Keratinocyte (primary cell): Measurements from ENCODE around the gene CLCNKB. TPM values are rescaled to one million over a fixed set of nuclear protein-coding genes. Genes with fewer than 3 reads are reported as not detected.

ENCODE experiments used
- DNase-seq: peaks from one replicate; pipeline ENCODE4 v3.0.0-alpha.2; 2011; ENCODE audit warnings: low read depth, missing footprints, low spot score
- FAIRE-seq: peaks from 2 replicates; lab custom pipeline; 2011; peaks lifted over from hg19 to GRCh38; lab: Jason Lieb, UNC
- H2AFZ ChIP-seq: 2 replicates; pipeline ENCODE4 v1.6.0; 2012; ENCODE audit warnings: low read length, control low read depth, inconsistent platforms; ENCODE audit not compliant: control insufficient read depth
- H3K27ac ChIP-seq: 2 replicates; pipeline ENCODE4 v1.5.1; 2011; ENCODE audit warnings: low read length; ENCODE audit not compliant: control insufficient read depth, insufficient read depth
- H3K27me3 ChIP-seq: 3 replicates; pipeline ENCODE4 v1.6.0; 2011; ENCODE audit warnings: low read length; ENCODE audit not compliant: control insufficient read depth, insufficient read depth; ENCODE audit errors: extremely low read depth
- H3K36me3 ChIP-seq, 2 experiments: 2 replicates in 1 of 2; 3 replicates in 1 of 2; pipeline ENCODE4 v1.5.1; 2011; ENCODE audit warnings: low read length in 2 of 2, mild to moderate bottlenecking in 1 of 2; ENCODE audit not compliant: control insufficient read depth in 2 of 2, insufficient read depth in 2 of 2; ENCODE audit errors: extremely low read depth in 1 of 2
- H3K4me1 ChIP-seq: 3 replicates; pipeline ENCODE4 v1.5.1; 2011; ENCODE audit warnings: low read length; ENCODE audit not compliant: control insufficient read depth, insufficient read depth; ENCODE audit errors: extremely low read depth
- H3K4me2 ChIP-seq: 3 replicates; pipeline ENCODE4 v1.6.0; 2011; ENCODE audit warnings: low read depth, low read length; ENCODE audit not compliant: control insufficient read depth, insufficient read depth; ENCODE audit errors: extremely low read depth
- H3K4me3 ChIP-seq, 3 experiments: fragments of 200-600 bp in 1 of 3; sonication (generic) in 1 of 3; 2 replicates in 2 of 3; 3 replicates in 1 of 3; pipeline ENCODE4 v1.5.1; 2011 to 2016; ENCODE audit warnings: low read length in 3 of 3, mild to moderate bottlenecking in 3 of 3, control low read depth in 2 of 3, inconsistent platforms in 1 of 3, low read depth in 1 of 3, mixed read lengths in 1 of 3, mixed run types in 1 of 3, moderate library complexity in 1 of 3; ENCODE audit not compliant: control insufficient read depth in 2 of 3, insufficient read depth in 2 of 3; ENCODE audit errors: extremely low read depth in 1 of 3
- H3K79me2 ChIP-seq: 2 replicates; pipeline ENCODE4 v1.6.0; 2012; ENCODE audit warnings: low read length; ENCODE audit not compliant: control insufficient read depth, insufficient read depth
- H3K9ac ChIP-seq: 3 replicates; pipeline ENCODE4 v1.6.0; 2011; ENCODE audit warnings: low read length; ENCODE audit not compliant: control insufficient read depth, insufficient read depth; ENCODE audit errors: extremely low read depth
- H3K9me1 ChIP-seq: 3 replicates; pipeline ENCODE4 v1.6.0; 2011; ENCODE audit warnings: low read length; ENCODE audit not compliant: control insufficient read depth, insufficient read depth; ENCODE audit errors: extremely low read depth
- H3K9me3 ChIP-seq: 2 replicates; pipeline ENCODE4 v1.5.1; 2012; ENCODE audit warnings: low read depth, low read length; ENCODE audit not compliant: control insufficient read depth
- H4K20me1 ChIP-seq: 3 replicates; pipeline ENCODE4 v1.6.0; 2011; ENCODE audit warnings: low read length; ENCODE audit not compliant: control insufficient read depth, insufficient read depth; ENCODE audit errors: extremely low read depth
- CTCF ChIP-seq, 3 experiments: IDR thresholded peaks in 1 of 3; conservative IDR thresholded peaks in 1 of 3; optimal IDR thresholded peaks in 1 of 3; 2 replicates in 2 of 3; 3 replicates in 1 of 3; pipeline versions ENCODE3 to v1.5.1; 2011; ENCODE audit warnings: low read length in 3 of 3, mild to moderate bottlenecking in 3 of 3, moderate library complexity in 2 of 3, control low read depth in 1 of 3, inconsistent platforms in 1 of 3; ENCODE audit not compliant: insufficient read depth in 2 of 3; ENCODE audit errors: extremely low read depth in 1 of 3
- EZH2 ChIP-seq: IDR thresholded peaks from one replicate; pipeline ENCODE4 v1.6.1; 2012; ENCODE audit warnings: inconsistent platforms, mild to moderate bottlenecking, low read length, moderate library complexity
- dilution Hi-C: fragments of 300-500 bp; cut with MboI; formaldehyde crosslinking; loops from one replicate; pipeline ENCODE4 v1.7.0; 2020; ENCODE audit warnings: low sequenced_read_pairs; ENCODE audit not compliant: extremely low pct_ligation_motif_present
- polyA plus RNA-seq, 5 experiments: library from polyadenylated mRNA; depleted of rRNA in 3 of 5; stranded (reverse) in 3 of 5; stranded (forward) in 1 of 5; unstranded in 1 of 5; fragments of >200 nt; gene quantifications; 1 replicate in 1 of 5; 2 replicates in 3 of 5; 3 replicates in 1 of 5; pipeline versions ENCODE4 v1.2.1 to v1.2.3, GENCODE V29; 2011 to 2012; ENCODE audit warnings: missing spikeins in 2 of 5, low read depth in 1 of 5, low replicate concordance in 1 of 5

Gene CLCNKB
- polyA plus RNA-seq, 1 donor (not counting 4 experiments of a cell fraction or from before 2014, with no cell fraction given): not detected

GRCh38 chr1:16099412-16099811 lies 55.8 kb downstream of the CLCNKB start:
- no peak overlapping the region for H3K4me3 ChIP-seq
- no peaks in the 10 kb centered on the region for H3K9me1 ChIP-seq
- no peaks in the 10 kb centered on the region for H3K79me2 ChIP-seq
- H3K4me2 ChIP-seq: no peak overlapping the region
- H3K27me3 ChIP-seq: peaks cover 5% of the 10 kb centered on the region
- no peaks in the 10 kb centered on the region for H3K9me3 ChIP-seq
- no peak overlapping the region for H3K9ac ChIP-seq
- H3K4me1 ChIP-seq: no peaks in the 10 kb centered on the region
- H2AFZ ChIP-seq: no peak overlapping the region
- no peaks in the 10 kb centered on the region for H4K20me1 ChIP-seq
- FAIRE-seq (no peak), DNase-seq (no peak)
- no peaks in the 10 kb centered on the region for H3K36me3 ChIP-seq
- dilution Hi-C loops: no loop called here
- H3K27ac ChIP-seq: no peak overlapping the region
- no peak for TF ChIP-seq EZH2
- TF ChIP-seq CTCF (optimal IDR thresholded peaks at IDR 0.05 in 1 of 3, IDR thresholded peaks at IDR 0.05 in 1 of 3, conservative IDR thresholded peaks at IDR 0.05 in 1 of 3; ENCODE audit: extremely low read depth in 1 of 3, insufficient read depth in 2 of 3, low read length in 3 of 3): no peak

- Histone ChIP-seq H4K20me1 (no peaks in the 10 kb centered on the region), H3K9me1 (no peaks in the 10 kb centered on the region), H2AFZ (no peak overlapping the region), H3K27ac (no peak overlapping the region), H3K9ac (no peak overlapping the region), H3K36me3 (no peaks in the 10 kb centered on the region), H3K4me3 (no peak overlapping the region), H3K79me2 (no peaks in the 10 kb centered on the region), H3K4me2 (no peak overlapping the region), H3K9me3 (no peaks in the 10 kb centered on the region), H3K27me3 (no peaks in the 10 kb centered on the region), H3K4me1 (no peaks in the 10 kb centered on the region)
- dilution Hi-C loops: no loop called here
- DNase-seq (no peak), FAIRE-seq (no peak)
- no peak for TF ChIP-seq EZH2
- TF ChIP-seq CTCF (optimal IDR thresholded peaks at IDR 0.05 in 1 of 3, IDR thresholded peaks at IDR 0.05 in 1 of 3, conservative IDR thresholded peaks at IDR 0.05 in 1 of 3; ENCODE audit: extremely low read depth in 1 of 3, insufficient read depth in 2 of 3, low read length in 3 of 3): no peak
Measured at GRCh38 chr1:16101623-16102022, 58.0 kb downstream of the CLCNKB start.

Other genes starting within 250 kb of the CLCNKB start
- 2.6 to 14.0 TPM (median 4.6 TPM) in 3 replicates for gene UQCRHL, start 236.1 kb upstream of the CLCNKB start, polyA plus RNA-seq
- 4.9 to 9.1 TPM (median 8.9 TPM) in 3 replicates for gene SPEN, start 196.1 kb upstream of the CLCNKB start, polyA plus RNA-seq
- 18.4 to 46.0 TPM (median 19.7 TPM) in 3 replicates for gene ZBTB17, start 67.7 kb upstream of the CLCNKB start, polyA plus RNA-seq
- gene SRARP, start 39.5 kb upstream of the CLCNKB start, polyA plus RNA-seq: not detected in 3 replicates
- gene HSPB7, start 25.7 kb upstream of the CLCNKB start, polyA plus RNA-seq: 0.03 to 0.05 TPM in 2 of 3 replicates, not detected in the other
- not detected in 3 replicates for gene CLCNKA, start 21.7 kb upstream of the CLCNKB start, polyA plus RNA-seq
- 0.31 to 0.64 TPM (median 0.56 TPM) in 3 replicates for gene FAM131C, start 29.9 kb downstream of the CLCNKB start, polyA plus RNA-seq
- gene EPHA2, start 112.3 kb downstream of the CLCNKB start, polyA plus RNA-seq: 55.6 to 70.9 TPM (median 60.3 TPM) in 3 replicates
- 5.0 to 7.1 TPM (median 5.1 TPM) in 3 replicates for gene ARHGEF19, start 168.9 kb downstream of the CLCNKB start, polyA plus RNA-seq
- 1.7 to 3.6 TPM (median 2.5 TPM) in 3 replicates for gene CPLANE2, start 193.4 kb downstream of the CLCNKB start, polyA plus RNA-seq